GM18520 (cell line): ENCODE data around the gene WNK4.
"Not testable (repeated sequence)": the region's sequence is repeated elsewhere in the genome, so short reads cannot be mapped to it uniquely, and the experiment has no call there.

Source experiments
- ATAC-seq: cut with Tn5 transposase; IDR thresholded peaks from one replicate; pipeline ENCODE4 v1.9.1; 2021; ENCODE audit not compliant: unreplicated experiment

Gene WNK4

GRCh38 chr17:42779936-42780850 lies at the start of gene WNK4:
Gene WNK4, plus strand, starts transcription at chr17:42780610. Its CDS starts 89 bp downstream, at chr17:42780699.
- ATAC-seq: no peak

GRCh38 chr17:42740699-42741098 lies 39.7 kb upstream of the WNK4 start:
- ATAC-seq: no peak

GRCh38 chr17:42742916-42743315 lies 37.5 kb upstream of the WNK4 start:
- ATAC-seq: not testable (repeated sequence)

- no peak for ATAC-seq
Observed at GRCh38 chr17:42743595-42744282, 36.7 kb upstream of the WNK4 start.

GRCh38 chr17:42744283-42744805 lies 36.1 kb upstream of the WNK4 start:
- peak; percentile 22 for ATAC-seq

GRCh38 chr17:42744806-42745617 lies 35.4 kb upstream of the WNK4 start, which contains the start of gene EZH1:
Gene EZH1, minus strand, starts transcription at chr17:42745040. Its CDS starts 16,099 bp downstream, at chr17:42728941.
- peak; percentile 88 for ATAC-seq

GRCh38 chr17:42748202-42748907 lies 32.1 kb upstream of the WNK4 start:
- ATAC-seq: no peak

GRCh38 chr17:42748908-42749798 lies 31.3 kb upstream of the WNK4 start:
- no peak for ATAC-seq

GRCh38 chr17:42750739-42751344 lies 29.6 kb upstream of the WNK4 start:
- ATAC-seq: no peak

GRCh38 chr17:42751628-42752027 lies 28.8 kb upstream of the WNK4 start:
- ATAC-seq: no peak

- ATAC-seq: no peak
Observed at GRCh38 chr17:42754782-42755181, 25.6 kb upstream of the WNK4 start.

- no peak for ATAC-seq
Observed at GRCh38 chr17:42759982-42760651, 20.3 kb upstream of the WNK4 start.

- no peak for ATAC-seq
Observed at GRCh38 chr17:42760652-42761581, 19.5 kb upstream of the WNK4 start, which contains the start of gene RAMP2. Gene RAMP2, plus strand, starts transcription at chr17:42761227. Its CDS starts 35 bp downstream, at chr17:42761262.

- no peak for ATAC-seq
Observed at GRCh38 chr17:42761638-42762037, 18.8 kb upstream of the WNK4 start.

- no peak for ATAC-seq
Observed at GRCh38 chr17:42766124-42766523, 14.3 kb upstream of the WNK4 start.

GRCh38 chr17:42767512-42767911 lies 12.9 kb upstream of the WNK4 start:
- no peak for ATAC-seq

GRCh38 chr17:42768006-42768405 lies 12.4 kb upstream of the WNK4 start:
- ATAC-seq: not testable (repeated sequence)
